ENCODE measurements around the gene FOXN3.

- TF ChIP-seq POLR2A (IDR thresholded peaks at IDR 0.05; ENCODE audit: low read length) (no peak), GATA1 (IDR thresholded peaks at IDR 0.05; ENCODE audit: low read depth, low read length) (no peak)
Measured at GRCh38 chr14:89265234-89265633, 151.8 kb downstream of the FOXN3 start.

All from erythroblast (primary cell).